PC-9 (cell line): Measurements from ENCODE around the gene ECE2. TPM values are rescaled to one million over a fixed set of nuclear protein-coding genes. Genes with fewer than 3 reads are reported as not detected.

Experiments used
- BruUV-seq: library from RNA; stranded (reverse); fragments of 400-500 nt; replicated peaks from 2 replicates; lab custom pipeline; 2021; lab: Mats Ljungman, UMichigan
- CTCF ChIA-PET: fragments of 300-600 bp; sonication (Branson Sonifier 250); formaldehyde crosslinking; loops from one replicate; lab custom pipeline; 2022; ENCODE audit warnings: antibody characterized with exemption; lab: Charles Lee
- POLR2A ChIA-PET: fragments of 300-600 bp; sonication (Branson Sonifier 250); formaldehyde crosslinking; loops from one replicate; lab custom pipeline; 2022; ENCODE audit warnings: antibody characterized with exemption; ENCODE audit not compliant: unreplicated experiment; lab: Charles Lee
- DNase-seq, 2 experiments: peaks; one replicate each; pipeline versions ENCODE4 v3.0.0 to v3.0.0-alpha.2; 2015 to 2022; ENCODE audit warnings: mixed read lengths in 1 of 2
- H2AFZ ChIP-seq: fragments of 200-600 bp; sonication (generic); 2 replicates; pipeline ENCODE4 v1.8.1; 2017; ENCODE audit warnings: antibody characterized with exemption
- H3F3A ChIP-seq: fragments of 200-600 bp; sonication (generic); 2 replicates; pipeline ENCODE4 v1.8.1; 2017; ENCODE audit warnings: antibody characterized with exemption, mild to moderate bottlenecking, low read depth; ENCODE audit not compliant: insufficient read depth
- H3K27ac ChIP-seq: fragments of 200-600 bp; sonication (generic); 2 replicates; pipeline ENCODE4 v1.6.1; 2016; ENCODE audit warnings: mixed run types
- H3K27me3 ChIP-seq: fragments of 200-600 bp; sonication (generic); 2 replicates; pipeline ENCODE4 v1.6.1; 2016; ENCODE audit warnings: low read depth, mixed run types; ENCODE audit not compliant: insufficient read depth
- H3K36me3 ChIP-seq: fragments of 200-600 bp; sonication (generic); 2 replicates; pipeline ENCODE4 v1.6.1; 2016; ENCODE audit warnings: low read depth, mixed run types
- H3K4me1 ChIP-seq: fragments of 200-600 bp; sonication (generic); replicated peaks from 2 replicates; pipeline ENCODE4 v1.6.1; 2016; ENCODE audit warnings: mixed run types; ENCODE audit not compliant: insufficient read depth
- H3K4me2 ChIP-seq: fragments of 200-600 bp; sonication (generic); 2 replicates; pipeline ENCODE4 v1.6.1; 2017; ENCODE audit warnings: mixed run types
- H3K4me3 ChIP-seq: fragments of 200-600 bp; sonication (generic); 2 replicates; pipeline ENCODE4 v1.6.1; 2016; ENCODE audit warnings: mixed run types
- H3K79me2 ChIP-seq: fragments of 200-600 bp; sonication (generic); 2 replicates; pipeline ENCODE4 v1.6.1; 2017; ENCODE audit warnings: low read depth, mixed run types
- H3K9me2 ChIP-seq: fragments of 200-600 bp; sonication (generic); 2 replicates; pipeline ENCODE4 v1.8.1; 2017; ENCODE audit warnings: mild to moderate bottlenecking; ENCODE audit not compliant: insufficient read depth
- H3K9me3 ChIP-seq: fragments of 200-600 bp; sonication (generic); 2 replicates; pipeline ENCODE4 v1.8.1; 2016; ENCODE audit warnings: low read depth; ENCODE audit not compliant: insufficient read depth
- H4K20me1 ChIP-seq: fragments of 200-600 bp; sonication (generic); 2 replicates; pipeline ENCODE4 v1.8.1; 2017; ENCODE audit not compliant: insufficient read depth
- CTCF ChIP-seq: fragments of 200-600 bp; sonication (generic); conservative IDR thresholded peaks from 2 replicates; pipeline ENCODE4 v1.6.1; 2017; ENCODE audit warnings: mixed run types, antibody characterized with exemption, mild to moderate bottlenecking, moderate library complexity
- EZH2 ChIP-seq: fragments of 200-600 bp; sonication (generic); IDR thresholded peaks from 2 replicates; pipeline ENCODE4 v1.8.0; 2017; ENCODE audit warnings: antibody characterized with exemption, low read depth
- intact Hi-C: fragments of 100-400 bp; cut with micrococcal nuclease; formaldehyde crosslinking; loops from one replicate; pipeline ENCODE4 v1.10.0; 2022; ENCODE audit not compliant: unreplicated experiment
- total RNA-seq: library from RNA; stranded (reverse); gene quantifications from 2 replicates; pipeline ENCODE4 v1.2.3, GENCODE V29; 2021

ECE2 gene
- total RNA-seq, 1 experiment from 2014 or later, result not detected

- peaks cover 94% of the 10 kb centered on the region for H3F3A ChIP-seq
- no peaks in the 10 kb centered on the region for H3K9me2 ChIP-seq
- peaks cover 10% of the 10 kb centered on the region for H3K4me1 ChIP-seq
- peaks cover 60% of the 10 kb centered on the region for H4K20me1 ChIP-seq
- intact Hi-C loops, result no loop called here
- no peaks in the 10 kb centered on the region for H3K9me3 ChIP-seq
- no peak overlapping the region for H3K4me2 ChIP-seq
- no peaks in the 10 kb centered on the region for H3K27me3 ChIP-seq
- peak in 1 of 2 experiments; percentile 55 for DNase-seq
- H3K27ac ChIP-seq, result no peak overlapping the region
- H3K36me3 ChIP-seq, result peaks cover 73% of the 10 kb centered on the region
- BruUV-seq, result no TSS peak
- POLR2A ChIA-PET, result interaction anchor here (0.6 kb wide), 1 partner anchor 24 kb away, joined by 5 read pairs; no protein-coding TSS in a partner anchor
- H3K4me3 ChIP-seq, result no peak overlapping the region
- CTCF ChIA-PET, result interaction anchor here (0.6 kb wide), 1 partner anchor 59 kb away, joined by 3 read pairs; no protein-coding TSS in a partner anchor
- TF ChIP-seq EZH2 (no peak), CTCF (peak; percentile 66)
- H3K79me2 ChIP-seq, result peaks cover 43% of the 10 kb centered on the region
- no peak overlapping the region for H2AFZ ChIP-seq
Measured at GRCh38 chr3:184305577-184305976, 29.8 kb downstream of the ECE2 start.

- Histone ChIP-seq H4K20me1 (peaks cover 52% of the 10 kb centered on the region), H2AFZ (no peak overlapping the region), H3K27ac (no peak overlapping the region), H3K27me3 (no peaks in the 10 kb centered on the region), H3F3A (peaks cover 94% of the 10 kb centered on the region), H3K36me3 (peaks cover 64% of the 10 kb centered on the region), H3K4me2 (no peak overlapping the region), H3K9me2 (no peaks in the 10 kb centered on the region), H3K4me1 (peaks cover 2% of the 10 kb centered on the region; the same call in 1 of the 2 replicates), H3K79me2 (peaks cover 35% of the 10 kb centered on the region), H3K9me3 (no peaks in the 10 kb centered on the region), H3K4me3 (no peak overlapping the region)
- CTCF ChIA-PET, result interaction anchor here (0.6 kb wide), 2 partner anchors 41 to 60 kb away, joined by 3 read pairs; no protein-coding TSS in a partner anchor
- no peak for DNase-seq
- POLR2A ChIA-PET, result no interaction called here
- intact Hi-C loops, result no loop called here
- BruUV-seq, result TSS peak; percentile 1
- no peak for TF ChIP-seq EZH2
Measured at GRCh38 chr3:184306341-184306972, 30.6 kb downstream of the ECE2 start.

- CTCF ChIA-PET, result no interaction called here
- no peak for TF ChIP-seq EZH2
- no peak for TF ChIP-seq CTCF
- H3K4me1 ChIP-seq, result no peaks in the 10 kb centered on the region
- no peak overlapping the region for H3K4me2 ChIP-seq
- H3K27me3 ChIP-seq, result no peaks in the 10 kb centered on the region
- peaks cover 39% of the 10 kb centered on the region for H4K20me1 ChIP-seq
- H3K9me3 ChIP-seq, result no peaks in the 10 kb centered on the region
- H2AFZ ChIP-seq, result no peak overlapping the region
- peaks cover 93% of the 10 kb centered on the region for H3F3A ChIP-seq
- POLR2A ChIA-PET, result no interaction called here
- DNase-seq, result no peak
- H3K4me3 ChIP-seq, result no peak overlapping the region
- peaks cover 50% of the 10 kb centered on the region for H3K36me3 ChIP-seq
- peaks cover 20% of the 10 kb centered on the region for H3K79me2 ChIP-seq
- no TSS peak for BruUV-seq
- H3K27ac ChIP-seq, result no peak overlapping the region
- intact Hi-C loops, result no loop called here
- no peaks in the 10 kb centered on the region for H3K9me2 ChIP-seq
Measured at GRCh38 chr3:184307915-184308314, 32.1 kb downstream of the ECE2 start.
